ENCODE measurements around the gene TPTE2.
"Not testable (repeated sequence)": the region's sequence is repeated elsewhere in the genome, so short reads cannot be mapped to it uniquely, and the experiment has no call there.

DNA sequence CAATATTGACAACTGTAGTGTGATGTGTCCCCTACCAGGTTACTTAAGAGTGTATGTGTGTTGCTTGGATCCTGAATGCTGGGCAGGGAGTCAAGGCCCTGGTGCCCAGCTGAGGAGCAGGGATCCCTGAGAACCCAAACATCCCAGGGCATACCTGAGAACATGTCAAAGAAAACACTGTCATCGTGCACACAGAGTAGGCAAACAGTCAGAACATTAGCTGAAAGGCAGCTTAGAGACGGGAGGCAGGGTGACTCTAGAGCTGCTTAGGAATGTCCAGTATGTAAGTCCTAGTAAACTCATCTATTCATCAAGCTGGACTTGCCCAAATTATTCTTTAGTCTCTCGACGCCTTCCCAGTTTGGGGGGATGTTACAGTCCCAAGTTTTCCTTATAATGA is 4.0 kb downstream of the TPTE2 start:
- not testable (repeated sequence) for TF ChIP-seq REST (IDR thresholded peaks at IDR 0.05; ENCODE audit: insufficient read depth in 1 of 2, low read depth in 2 of 2, low read length in 1 of 2); CTCF (IDR thresholded peaks at IDR 0.05); SIN3A (IDR thresholded peaks at IDR 0.05; ENCODE audit: borderline replicate concordance, insufficient read depth, low read depth, low read length); POLR2AphosphoS5 (IDR thresholded peaks at IDR 0.05; ENCODE audit: low read depth, low read length); TCF7L2 (IDR thresholded peaks at IDR 0.05; ENCODE audit: low read depth, low read length)
